Neural cell (in vitro differentiated cells): ENCODE measurements around the gene IGF1R. TPM values are rescaled to one million over a fixed set of nuclear protein-coding genes. Genes with fewer than 3 reads are reported as not detected.

Experiments
- H2AFZ ChIP-seq: fragments of 200-600, 300-800 bp; sonication (generic), shearing (Covaris generic); 2 replicates; pipeline ENCODE4 v1.6.0; 2014; ENCODE audit warnings: low read depth, mild to moderate bottlenecking, antibody characterized with exemption, low read length, moderate library complexity
- H3F3A ChIP-seq: fragments of 200-600 bp; shearing (Covaris generic); 2 replicates; pipeline ENCODE4 v1.6.1; 2016; ENCODE audit warnings: mild to moderate bottlenecking, moderate library complexity, mixed read lengths, antibody characterized with exemption, low read length; ENCODE audit not compliant: insufficient read depth, poor library complexity, severe bottlenecking
- H3K27ac ChIP-seq: fragments of 200-600, 300-800 bp; sonication (generic), shearing (Covaris generic); 2 replicates; pipeline ENCODE4 v1.5.1; 2014; ENCODE audit warnings: mild to moderate bottlenecking, low read length, moderate library complexity
- H3K27me3 ChIP-seq: fragments of 300-800, 200-600 bp; sonication (generic), shearing (Covaris generic); 2 replicates; pipeline ENCODE4 v1.6.0; 2014; ENCODE audit warnings: mild to moderate bottlenecking, low read depth, low read length, moderate library complexity; ENCODE audit not compliant: insufficient read depth
- H3K36me3 ChIP-seq: fragments of 300-800, 200-600 bp; sonication (generic), shearing (Covaris generic); 2 replicates; pipeline ENCODE4 v1.5.1; 2014; ENCODE audit warnings: mild to moderate bottlenecking, antibody characterized with exemption, low read length, moderate library complexity; ENCODE audit not compliant: insufficient read depth
- H3K4me2 ChIP-seq: fragments of 300-800, 200-600 bp; sonication (generic), shearing (Covaris generic); 2 replicates; pipeline ENCODE4 v1.6.0; 2014; ENCODE audit warnings: mild to moderate bottlenecking, low read length
- H3K4me3 ChIP-seq: fragments of 300-800, 200-600 bp; sonication (generic), shearing (Covaris generic); 2 replicates; pipeline ENCODE4 v1.5.1; 2014; ENCODE audit warnings: mild to moderate bottlenecking, low read length, moderate library complexity
- H3K79me2 ChIP-seq: fragments of 200-600 bp; shearing (Covaris generic); replicated peaks from 2 replicates; pipeline ENCODE4 v1.6.0; 2014; ENCODE audit warnings: mild to moderate bottlenecking, low read length, moderate library complexity; ENCODE audit not compliant: insufficient read depth
- H3K9ac ChIP-seq: fragments of 300-800, 200-600 bp; sonication (generic), shearing (Covaris generic); 2 replicates; pipeline ENCODE4 v1.6.1; 2016; ENCODE audit warnings: mild to moderate bottlenecking, low read length, mixed read lengths
- H3K9me2 ChIP-seq: fragments of 200-600 bp; shearing (Covaris generic); 2 replicates; pipeline ENCODE4 v1.6.1; 2016; ENCODE audit warnings: mild to moderate bottlenecking, low read length, mixed read lengths; ENCODE audit not compliant: insufficient read depth
- H3K9me3 ChIP-seq: fragments of 200-600, 300-800 bp; sonication (generic), shearing (Covaris generic); 2 replicates; pipeline ENCODE4 v1.6.1; 2016; ENCODE audit warnings: mild to moderate bottlenecking, mixed run types, low read length, moderate library complexity, mixed read lengths
- H4K20me1 ChIP-seq: fragments of 200-600 bp; shearing (Covaris generic); 2 replicates; pipeline ENCODE4 v1.6.1; 2016; ENCODE audit warnings: mild to moderate bottlenecking, mixed run types; ENCODE audit not compliant: insufficient read depth
- EP300 ChIP-seq: fragments of 450-650 bp; conservative IDR thresholded peaks from 2 replicates; pipeline ENCODE4 v1.6.1; 2014; ENCODE audit warnings: antibody characterized with exemption, mild to moderate bottlenecking, moderate library complexity; ENCODE audit not compliant: poor library complexity, severe bottlenecking
- EZH2 ChIP-seq: fragments of 200-600, 300-800 bp; shearing (Covaris generic), sonication (generic); IDR thresholded peaks from 2 replicates; pipeline ENCODE4 v1.6.1; 2014; ENCODE audit warnings: antibody characterized with exemption, low read length, borderline replicate concordance, mild to moderate bottlenecking; ENCODE audit not compliant: insufficient read depth, poor library complexity, severe bottlenecking
- MXI1 ChIP-seq: fragments of 450-650 bp; conservative IDR thresholded peaks from 2 replicates; pipeline ENCODE4 v1.6.1; 2014; ENCODE audit warnings: antibody characterized with exemption, mild to moderate bottlenecking; ENCODE audit not compliant: poor library complexity, severe bottlenecking
- POLR2AphosphoS5 ChIP-seq: IDR thresholded peaks from 2 replicates; pipeline ENCODE4 v1.6.1; 2012
- RAD21 ChIP-seq: fragments of 450-650 bp; conservative IDR thresholded peaks from 2 replicates; pipeline ENCODE4 v1.6.1; 2014; ENCODE audit warnings: antibody characterized with exemption, mild to moderate bottlenecking, moderate library complexity
- REST ChIP-seq: IDR thresholded peaks from 2 replicates; pipeline ENCODE4 v1.6.1; 2012; ENCODE audit warnings: borderline replicate concordance
- SMC3 ChIP-seq: fragments of 450-650 bp; conservative IDR thresholded peaks from 2 replicates; pipeline ENCODE4 v1.6.1; 2014; ENCODE audit warnings: antibody characterized with exemption, mild to moderate bottlenecking, moderate library complexity; ENCODE audit not compliant: poor library complexity
- TAF1 ChIP-seq: IDR thresholded peaks from 2 replicates; pipeline ENCODE4 v1.6.1; 2012; ENCODE audit warnings: low read depth
- polyA plus RNA-seq: library from polyadenylated mRNA; depleted of rRNA; stranded (reverse); fragments of >200 nt; gene quantifications from 2 replicates; pipeline ENCODE4 v1.2.3, GENCODE V29; 2014
- TF ChIP-seq, protein P1 (sequence below): fragments of 450-650 bp; IDR thresholded peaks from 2 replicates; pipeline ENCODE4 v1.5.1; 2014; ENCODE audit warnings: antibody characterized with exemption, mild to moderate bottlenecking, moderate library complexity; ENCODE audit not compliant: poor library complexity, severe bottlenecking

Gene IGF1R
- polyA plus RNA-seq, 1 donor from 2014 or later, result 10.9 TPM

GRCh38 chr15:98983334-98983733 is 335.0 kb downstream of the IGF1R start:
- Histone ChIP-seq H3K27me3 (no peaks in the 10 kb centered on the region), H3K27ac (no peak overlapping the region), H3K4me2 (no peak overlapping the region), H3F3A (no peaks in the 10 kb centered on the region), H3K9ac (no peak overlapping the region), H3K79me2 (no peaks in the 10 kb centered on the region), H3K4me3 (no peak overlapping the region), H3K9me2 (no peaks in the 10 kb centered on the region), H3K36me3 (no peaks in the 10 kb centered on the region), H2AFZ (no peak overlapping the region), H3K9me3 (no peaks in the 10 kb centered on the region), H4K20me1 (no peaks in the 10 kb centered on the region)
- TF ChIP-seq TAF1, result no peak
- TF ChIP-seq EZH2, result no peak
- no peak for TF ChIP-seq SMC3
- TF ChIP-seq REST, result no peak
- TF ChIP-seq, protein P1, sequence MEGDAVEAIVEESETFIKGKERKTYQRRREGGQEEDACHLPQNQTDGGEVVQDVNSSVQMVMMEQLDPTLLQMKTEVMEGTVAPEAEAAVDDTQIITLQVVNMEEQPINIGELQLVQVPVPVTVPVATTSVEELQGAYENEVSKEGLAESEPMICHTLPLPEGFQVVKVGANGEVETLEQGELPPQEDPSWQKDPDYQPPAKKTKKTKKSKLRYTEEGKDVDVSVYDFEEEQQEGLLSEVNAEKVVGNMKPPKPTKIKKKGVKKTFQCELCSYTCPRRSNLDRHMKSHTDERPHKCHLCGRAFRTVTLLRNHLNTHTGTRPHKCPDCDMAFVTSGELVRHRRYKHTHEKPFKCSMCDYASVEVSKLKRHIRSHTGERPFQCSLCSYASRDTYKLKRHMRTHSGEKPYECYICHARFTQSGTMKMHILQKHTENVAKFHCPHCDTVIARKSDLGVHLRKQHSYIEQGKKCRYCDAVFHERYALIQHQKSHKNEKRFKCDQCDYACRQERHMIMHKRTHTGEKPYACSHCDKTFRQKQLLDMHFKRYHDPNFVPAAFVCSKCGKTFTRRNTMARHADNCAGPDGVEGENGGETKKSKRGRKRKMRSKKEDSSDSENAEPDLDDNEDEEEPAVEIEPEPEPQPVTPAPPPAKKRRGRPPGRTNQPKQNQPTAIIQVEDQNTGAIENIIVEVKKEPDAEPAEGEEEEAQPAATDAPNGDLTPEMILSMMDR, result no peak
- no peak for TF ChIP-seq MXI1
- TF ChIP-seq EP300, result no peak
- TF ChIP-seq POLR2AphosphoS5, result no peak
- no peak for TF ChIP-seq RAD21

- Histone ChIP-seq H3K27ac (no peak overlapping the region), H3K9me3 (no peaks in the 10 kb centered on the region), H3F3A (no peaks in the 10 kb centered on the region), H3K4me2 (no peak overlapping the region), H3K79me2 (no peaks in the 10 kb centered on the region), H3K9ac (no peak overlapping the region), H3K9me2 (no peaks in the 10 kb centered on the region), H3K4me3 (no peak overlapping the region), H4K20me1 (no peaks in the 10 kb centered on the region), H2AFZ (no peak overlapping the region), H3K27me3 (no peaks in the 10 kb centered on the region), H3K36me3 (no peaks in the 10 kb centered on the region)
- TF ChIP-seq REST (no peak), EP300 (no peak), POLR2AphosphoS5 (no peak), SMC3 (no peak), MXI1 (no peak), RAD21 (no peak), EZH2 (no peak), TAF1 (no peak)
- TF ChIP-seq, protein P1, result no peak
Measured at GRCh38 chr15:98986281-98986680, 337.9 kb downstream of the IGF1R start.
